ENCODE results near the gene SNX17. TPM values are rescaled to one million over a fixed set of nuclear protein-coding genes. Genes with fewer than 3 reads are reported as not detected.

SNX17 gene
- polyA plus RNA-seq, 3 donors: 49.3 to 104 (median 101) TPM

DNA sequence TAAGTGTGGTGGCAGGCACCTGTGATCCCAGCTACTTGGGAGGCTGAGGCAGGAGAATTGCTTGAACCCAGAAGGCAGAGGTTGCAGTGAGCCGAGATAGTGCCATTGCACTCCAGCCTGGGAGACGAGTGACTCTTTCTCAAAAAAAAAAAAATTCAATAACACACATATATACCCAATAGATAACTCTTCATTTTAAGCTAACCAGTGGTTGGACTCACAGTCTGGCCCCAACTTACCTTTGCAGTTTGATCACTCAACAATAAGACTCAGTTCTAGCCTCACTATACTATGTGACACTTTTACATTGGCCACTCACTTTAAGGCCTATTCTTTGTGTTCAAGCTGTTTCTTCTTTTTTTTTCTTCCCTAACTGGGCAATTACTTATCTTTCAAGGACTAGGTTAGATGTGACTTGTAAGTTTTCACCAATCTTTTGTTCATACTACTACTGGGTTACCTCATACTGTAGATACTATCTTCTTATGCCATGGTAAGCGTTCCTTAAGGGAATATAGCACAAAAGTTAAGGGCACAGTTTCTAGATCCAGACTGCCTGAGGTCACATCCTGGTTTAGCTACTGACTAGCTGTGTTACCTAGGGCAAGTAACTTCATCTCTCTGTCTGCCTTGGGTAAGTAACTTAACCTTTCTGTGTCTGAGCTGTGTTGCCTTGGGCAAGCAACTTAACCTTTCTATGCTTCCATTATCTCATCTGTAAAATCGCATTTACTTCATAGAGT lies 7.6 kb upstream of the SNX17 start:
- 90 to 94% (median 93%) methylated on average over 4 of the region's 4 CpGs for WGBS, 3 donors
- H3K27ac ChIP-seq (ENCODE audit: low read depth, low read length): no peak overlapping the region

DNA sequence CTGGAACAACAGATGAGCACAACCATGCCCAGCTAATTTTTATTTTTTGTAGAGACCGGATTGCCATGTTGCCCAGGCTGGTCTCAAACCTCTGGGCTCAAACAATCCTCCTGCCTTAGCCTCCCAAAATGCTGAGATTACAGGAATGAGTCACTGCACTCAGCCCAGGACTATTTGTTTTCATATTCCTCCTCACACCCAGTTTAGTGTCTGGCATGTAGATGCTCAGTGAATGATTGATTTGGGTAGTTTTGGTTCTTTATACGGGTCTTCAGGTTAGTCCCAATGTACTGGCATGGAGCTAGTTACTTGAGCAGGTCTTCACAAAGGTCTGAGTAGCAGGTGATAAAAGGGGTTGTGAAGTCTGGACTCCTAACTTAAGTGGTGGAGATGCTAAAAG lies 6.5 kb upstream of the SNX17 start:
- WGBS, 3 donors: 75 to 90% (median 87%) methylated on average over 2 of the region's 2 CpGs
- H3K27ac ChIP-seq (ENCODE audit: low read depth, low read length): no peak overlapping the region

DNA sequence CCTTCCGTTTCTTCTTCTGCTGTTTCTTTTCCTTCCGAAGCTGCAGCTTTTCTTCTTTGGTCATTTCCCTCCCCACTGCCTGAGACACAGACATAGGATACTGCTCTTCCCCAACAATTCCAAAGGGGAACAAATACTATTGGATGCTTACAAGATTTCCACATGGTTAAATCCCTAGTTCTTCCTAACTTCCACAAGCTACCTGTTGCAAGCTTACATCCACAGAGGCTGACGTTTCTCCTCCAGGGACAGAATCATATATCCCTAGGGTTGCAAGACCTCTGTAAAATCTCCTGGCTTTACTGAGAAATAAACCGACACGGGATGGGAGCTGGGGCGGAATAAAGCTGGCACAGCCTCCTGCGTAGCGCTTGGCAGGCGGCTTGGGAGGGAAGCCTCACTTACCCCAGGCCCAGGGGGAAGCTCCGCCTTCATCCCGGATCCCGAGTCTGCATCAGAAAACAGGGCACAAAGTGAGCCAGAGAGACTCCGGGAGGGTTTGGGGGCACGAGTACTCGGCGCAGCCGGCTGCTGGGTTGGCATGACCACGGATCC lies 868 bp upstream of the SNX17 start:
- H3K27ac ChIP-seq (ENCODE audit: low read depth, low read length): peak overlapping the region; percentile 21
- 1 to 2% (median 1%) methylated on average over 18 of the region's 18 CpGs for WGBS, 3 donors

DNA sequence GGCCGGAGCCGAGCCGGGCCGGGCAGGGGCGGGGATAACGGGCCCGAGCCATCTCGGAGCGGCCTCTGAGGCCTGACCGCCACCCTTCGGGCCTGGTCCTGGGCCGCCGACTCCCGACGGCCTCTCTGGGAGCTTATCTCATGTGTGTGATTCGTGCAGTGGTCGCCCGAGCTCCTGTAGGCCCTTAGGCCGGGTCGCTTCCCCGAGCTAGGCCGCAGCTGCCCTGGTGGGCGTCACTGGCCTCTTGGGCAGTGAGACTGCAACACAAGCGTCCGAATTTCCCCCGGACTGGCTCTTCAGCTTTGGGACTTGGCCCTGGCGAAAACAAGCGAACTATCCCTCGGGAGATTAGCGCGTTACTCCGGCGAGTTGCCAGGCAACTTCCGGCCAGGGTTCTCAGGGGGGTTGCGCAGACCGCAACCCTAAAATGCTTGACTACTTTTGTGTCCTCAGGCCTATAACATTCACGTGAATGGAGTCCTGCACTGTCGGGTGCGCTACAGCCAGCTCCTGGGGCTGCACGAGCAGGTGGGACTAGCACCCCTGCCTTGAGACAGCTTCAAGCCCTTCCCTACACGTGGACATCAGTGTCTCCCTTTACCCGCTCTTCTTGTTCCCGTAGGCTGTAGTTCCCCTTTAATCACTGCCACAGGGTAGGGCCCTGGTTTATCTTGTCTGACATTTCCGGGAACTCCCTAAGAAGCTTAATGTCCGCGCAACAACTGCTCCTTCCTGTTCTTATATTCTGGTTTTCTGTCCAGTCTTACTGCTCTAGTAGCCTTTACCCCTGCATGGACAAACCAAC lies 602 bp downstream of the SNX17 start:
- 0% methylated on average over 43 to 46 of the region's 46 CpGs for WGBS, 3 donors
- peak overlapping the region; percentile 92 for H3K27ac ChIP-seq (ENCODE audit: low read depth, low read length)

- WGBS, 3 donors: 91 to 98% (median 91%) methylated on average over 6 of the region's 6 CpGs
Observed at GRCh38 chr2:27372937-27373336, 2.5 kb downstream of the SNX17 start.

DNA sequence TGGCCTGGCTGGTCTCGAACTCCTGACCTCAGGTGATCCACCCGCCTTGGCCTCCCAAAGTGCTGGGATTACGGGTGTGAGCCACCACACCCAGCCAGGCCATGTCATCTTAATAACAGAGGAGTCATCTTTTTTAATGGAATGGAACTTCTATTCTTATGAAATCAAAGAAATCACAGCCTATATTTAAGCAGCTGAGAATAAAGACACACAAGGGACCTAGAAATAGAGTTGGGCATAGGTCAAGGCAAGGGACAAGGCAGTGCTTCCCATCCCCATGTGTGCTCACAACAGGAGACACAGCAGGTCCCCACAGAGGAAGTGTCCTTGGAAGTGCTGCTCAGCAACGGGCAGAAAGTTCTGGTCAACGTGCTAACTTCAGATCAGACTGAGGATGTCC lies 3.2 kb downstream of the SNX17 start:
- 76 to 85% (median 79%) methylated on average over 5 of the region's 5 CpGs for WGBS, 3 donors
- H3K27ac ChIP-seq (ENCODE audit: low read depth, low read length): no peak overlapping the region

More at GRCh38 chr2:27372937-27373336, 2.5 kb downstream of the SNX17 start:
- no peak overlapping the region for H3K27ac ChIP-seq (ENCODE audit: low read depth, low read length)

GRCh38 chr2:27375513-27376099 lies 5.2 kb downstream of the SNX17 start:
- 90 to 94% (median 92%) methylated on average over 20 of the region's 20 CpGs for WGBS, 3 donors
- H3K27ac ChIP-seq (ENCODE audit: low read depth, low read length): no peak overlapping the region

DNA sequence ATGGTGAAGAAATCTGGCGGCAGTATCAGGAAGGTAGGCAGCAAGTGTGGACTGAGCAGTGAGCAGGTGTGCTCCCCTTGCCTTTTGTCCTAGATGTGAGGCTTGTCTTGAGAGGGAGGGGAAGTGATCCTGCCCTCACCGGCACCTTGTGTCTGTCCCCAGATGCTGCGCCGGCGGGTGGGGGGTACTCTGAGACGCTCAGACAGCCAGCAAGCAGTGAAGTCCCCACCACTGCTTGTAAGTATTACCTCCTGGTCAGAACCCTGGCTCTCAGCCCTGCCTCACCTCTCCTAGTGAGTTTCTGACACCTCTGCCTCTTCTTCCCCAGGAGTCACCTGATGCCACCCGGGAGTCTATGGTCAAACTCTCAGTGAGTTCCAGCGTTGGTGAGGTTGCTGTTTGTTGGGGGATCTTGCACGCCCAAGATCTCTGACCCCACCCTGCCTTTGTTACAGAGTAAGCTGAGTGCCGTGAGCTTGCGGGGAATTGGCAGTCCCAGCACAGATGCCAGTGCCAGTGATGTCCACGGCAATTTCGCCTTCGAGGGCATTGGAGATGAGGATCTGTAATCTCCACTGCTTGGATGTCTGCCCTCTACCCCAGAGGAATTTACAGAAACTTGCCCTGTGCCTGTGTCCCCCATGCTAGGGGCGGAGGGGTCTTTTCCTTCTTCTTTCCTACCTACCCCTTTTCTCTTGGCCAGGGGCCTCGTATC lies 5.9 kb downstream of the SNX17 start:
- 83 to 88% (median 84%) methylated on average over 16 of the region's 16 CpGs for WGBS, 3 donors
- no peak overlapping the region for H3K27ac ChIP-seq (ENCODE audit: low read depth, low read length)

GRCh38 chr2:27376866-27377617 lies 6.6 kb downstream of the SNX17 start:
- 70 to 77% (median 71%) methylated on average over 10 of the region's 10 CpGs for WGBS, 3 donors
- no peak overlapping the region for H3K27ac ChIP-seq (ENCODE audit: low read depth, low read length)

- 80 to 92% (median 85%) methylated on average over 18 of the region's 18 CpGs for WGBS, 3 donors
- no peak overlapping the region for H3K27ac ChIP-seq (ENCODE audit: low read depth, low read length)
Observed at GRCh38 chr2:27377618-27378095, 7.2 kb downstream of the SNX17 start.

- H3K27ac ChIP-seq (ENCODE audit: low read depth, low read length): no peak overlapping the region
- WGBS, 3 donors: 76 to 82% (median 81%) methylated on average over 28 to 29 of the region's 29 CpGs
Observed at GRCh38 chr2:27378096-27378808, 7.8 kb downstream of the SNX17 start.

DNA sequence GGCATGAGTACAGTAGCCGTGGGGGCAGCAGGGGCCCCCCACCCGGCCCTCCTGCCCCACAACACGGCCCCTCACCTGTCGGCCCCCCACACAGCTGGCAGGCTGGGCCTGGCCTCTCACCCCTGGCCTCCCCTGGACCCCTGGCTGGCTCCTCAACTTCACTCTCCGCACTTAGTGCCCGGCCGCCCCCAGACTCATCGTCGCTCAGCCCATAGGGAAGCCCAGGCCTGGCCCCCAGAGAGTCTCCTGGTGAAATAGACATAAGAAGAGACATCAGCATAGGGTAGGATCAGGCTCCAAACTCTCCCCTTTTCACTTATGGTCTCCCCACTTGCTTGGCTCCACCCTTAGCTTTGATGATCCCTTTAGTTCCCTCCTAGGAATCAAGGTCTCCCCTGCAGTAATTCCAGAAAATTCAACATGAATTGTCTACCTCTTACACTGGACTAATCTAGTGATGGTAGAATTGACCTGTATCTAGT lies 8.4 kb downstream of the SNX17 start:
- H3K27ac ChIP-seq (ENCODE audit: low read depth, low read length): no peak overlapping the region
- WGBS, 3 donors: 79 to 85% (median 84%) methylated on average over 8 to 9 of the region's 9 CpGs

GRCh38 chr2:27379383-27379835 lies 9.0 kb downstream of the SNX17 start:
- H3K27ac ChIP-seq (ENCODE audit: low read depth, low read length): no peak overlapping the region
- 69 to 88% (median 70%) methylated on average over 2 of the region's 2 CpGs for WGBS, 3 donors

GRCh38 chr2:27379836-27380625 lies 9.6 kb downstream of the SNX17 start:
- peak overlapping the region; percentile 58 for H3K27ac ChIP-seq (ENCODE audit: low read depth, low read length)
- WGBS, 3 donors: 0 to 1% (median 0%) methylated on average over 33 to 35 of the region's 35 CpGs

GRCh38 chr2:27380626-27381545 lies 10.5 kb downstream of the SNX17 start, which contains the start of gene ZNF513:
ZNF513 (minus strand) TSS chr2:27380734; CDS start chr2:27380526, 208 bp downstream.
- H3K27ac ChIP-seq (ENCODE audit: low read depth, low read length): peak within 1 kb of the TSS; percentile 58
- WGBS, 3 donors: 12 to 15% (median 14%) methylated on average over 63 to 67 of the region's 67 CpGs
